Measurements from ENCODE around the gene KIF1B.

KIF1B gene

GRCh38 chr1:10388387-10388715, 178.0 kb downstream of the KIF1B start:
- in situ Hi-C loops (cut with HindIII; ENCODE audit: low sequenced_read_pairs) = no loop called here

GRCh38 chr1:10389271-10389973, 179.1 kb downstream of the KIF1B start:
- no peak for DNase-seq (ENCODE audit: low read depth)
- no peak for TF ChIP-seq CTCF (IDR thresholded peaks at IDR 0.05; ENCODE audit: low read depth, low read length, missing control alignments)
- H3K4me3 ChIP-seq (ENCODE audit: low read depth, low read length) = no peak overlapping the region
- in situ Hi-C loops (cut with HindIII; ENCODE audit: low sequenced_read_pairs) = no loop called here

More at GRCh38 chr1:10388387-10388715, 178.0 kb downstream of the KIF1B start:
- no peak for TF ChIP-seq CTCF (IDR thresholded peaks at IDR 0.05; ENCODE audit: low read depth, low read length, missing control alignments)
- no peak overlapping the region for H3K4me3 ChIP-seq (ENCODE audit: low read depth, low read length)
- no peak for DNase-seq (ENCODE audit: low read depth)

GRCh38 chr1:10396870-10397269, 186.5 kb downstream of the KIF1B start:
- DNase-seq (ENCODE audit: low read depth) = no peak
- TF ChIP-seq CTCF (IDR thresholded peaks at IDR 0.05; ENCODE audit: low read depth, low read length, missing control alignments) = no peak
- H3K4me3 ChIP-seq (ENCODE audit: low read depth, low read length) = no peak overlapping the region
- in situ Hi-C loops (cut with HindIII; ENCODE audit: low sequenced_read_pairs) = no loop called here

GRCh38 chr1:10398278-10398733, 187.9 kb downstream of the KIF1B start:
- H3K4me3 ChIP-seq (ENCODE audit: low read depth, low read length) = peak overlapping the region; percentile 91
- no peak for DNase-seq (ENCODE audit: low read depth)
- no peak for TF ChIP-seq CTCF (IDR thresholded peaks at IDR 0.05; ENCODE audit: low read depth, low read length, missing control alignments)
- in situ Hi-C loops (cut with HindIII; ENCODE audit: low sequenced_read_pairs) = no loop called here

- peak; percentile 95 for DNase-seq (ENCODE audit: low read depth)
- in situ Hi-C loops (cut with HindIII; ENCODE audit: low sequenced_read_pairs) = no loop called here
- no peak for TF ChIP-seq CTCF (IDR thresholded peaks at IDR 0.05; ENCODE audit: low read depth, low read length, missing control alignments)
- peak within 1 kb of the TSS; percentile 91 for H3K4me3 ChIP-seq (ENCODE audit: low read depth, low read length)
Measured at GRCh38 chr1:10398734-10399443, 188.5 kb downstream of the KIF1B start, which contains the start of gene PGD. Gene PGD, plus strand, starts transcription at chr1:10399064. Its CDS starts 54 bp downstream, at chr1:10399118.

GRCh38 chr1:10399444-10399941, 189.1 kb downstream of the KIF1B start:
- no peak for DNase-seq (ENCODE audit: low read depth)
- no peak for TF ChIP-seq CTCF (IDR thresholded peaks at IDR 0.05; ENCODE audit: low read depth, low read length, missing control alignments)
- H3K4me3 ChIP-seq (ENCODE audit: low read depth, low read length) = peak overlapping the region; percentile 91
- in situ Hi-C loops (cut with HindIII; ENCODE audit: low sequenced_read_pairs) = no loop called here

Measured in astrocyte of the cerebellum (primary cell).